ENCODE data around the gene CELF1.

CELF1 gene

GRCh38 chr11:47443028-47443700 lies 109.8 kb downstream of the CELF1 start:
- no peak for DNase-seq

GRCh38 chr11:47442514-47442913 lies 110.4 kb downstream of the CELF1 start:
- DNase-seq, result no peak

- no peak for DNase-seq
Measured at GRCh38 chr11:47441421-47441820, 111.5 kb downstream of the CELF1 start.

- no peak for DNase-seq
Measured at GRCh38 chr11:47440054-47440476, 112.9 kb downstream of the CELF1 start.

- DNase-seq, result no peak
Measured at GRCh38 chr11:47438721-47439120, 114.2 kb downstream of the CELF1 start.

- DNase-seq, result no peak
Measured at GRCh38 chr11:47437746-47438418, 115.0 kb downstream of the CELF1 start.

GRCh38 chr11:47437218-47437745 lies 115.7 kb downstream of the CELF1 start:
- DNase-seq, result no peak

GRCh38 chr11:47436726-47437125 lies 116.2 kb downstream of the CELF1 start:
- DNase-seq, result no peak

GRCh38 chr11:47435687-47436086 lies 117.2 kb downstream of the CELF1 start:
- DNase-seq, result no peak

- no peak for DNase-seq
Measured at GRCh38 chr11:47434011-47434786, 118.7 kb downstream of the CELF1 start.

GRCh38 chr11:47433157-47433556 lies 119.8 kb downstream of the CELF1 start:
- DNase-seq, result no peak

- no peak for DNase-seq
Measured at GRCh38 chr11:47431356-47432083, 121.4 kb downstream of the CELF1 start.

GRCh38 chr11:47430524-47430923 lies 122.4 kb downstream of the CELF1 start:
- no peak for DNase-seq

- DNase-seq, result peak; percentile 84
Measured at GRCh38 chr11:47426062-47426956, 126.6 kb downstream of the CELF1 start, which contains the start of gene PSMC3. Gene PSMC3 (minus strand): TSS chr11:47426439. CDS start chr11:47426279, 160 bp downstream.

GRCh38 chr11:47425611-47426010 lies 127.3 kb downstream of the CELF1 start:
- DNase-seq, result no peak

GRCh38 chr11:47418454-47419259 lies 134.3 kb downstream of the CELF1 start:
- DNase-seq, result no peak

- no peak for DNase-seq
Measured at GRCh38 chr11:47417712-47418111, 135.2 kb downstream of the CELF1 start.

- no peak for DNase-seq
Measured at GRCh38 chr11:47415949-47416472, 136.9 kb downstream of the CELF1 start.
